ENCODE measurements around the gene SLC16A13.

DNA sequence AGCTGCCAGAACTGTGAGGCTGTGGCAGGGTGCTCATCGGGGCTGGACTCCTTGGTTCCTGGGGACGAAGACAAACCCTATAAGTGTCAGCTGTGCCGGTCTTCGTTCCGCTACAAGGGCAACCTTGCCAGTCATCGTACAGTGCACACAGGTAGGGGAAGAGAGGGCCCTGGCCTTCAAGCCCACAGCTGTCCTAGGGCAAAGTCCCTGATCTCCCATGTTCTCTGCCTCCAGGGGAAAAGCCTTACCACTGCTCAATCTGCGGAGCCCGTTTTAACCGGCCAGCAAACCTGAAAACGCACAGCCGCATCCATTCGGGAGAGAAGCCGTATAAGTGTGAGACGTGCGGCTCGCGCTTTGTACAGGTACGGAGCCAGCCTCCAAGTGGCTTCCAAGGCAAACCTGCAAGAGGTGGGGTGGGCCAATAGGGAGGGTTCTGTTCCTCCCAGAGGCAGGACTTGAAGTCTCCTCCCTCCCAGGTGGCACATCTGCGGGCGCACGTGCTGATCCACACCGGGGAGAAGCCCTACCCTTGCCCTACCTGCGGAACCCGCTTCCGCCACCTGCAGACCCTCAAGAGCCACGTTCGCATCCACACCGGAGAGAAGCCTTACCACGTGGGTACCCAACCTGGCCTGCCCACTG is 9.2 kb upstream of the SLC16A13 start:
- TF ChIP-seq RB1 (IDR thresholded peaks at IDR 0.05; ENCODE audit: borderline replicate concordance), result no peak
- TF ChIP-seq WRNIP1 (IDR thresholded peaks at IDR 0.05; ENCODE audit: borderline replicate concordance, low read depth, low read length), result no peak
- TF ChIP-seq, protein P1, sequence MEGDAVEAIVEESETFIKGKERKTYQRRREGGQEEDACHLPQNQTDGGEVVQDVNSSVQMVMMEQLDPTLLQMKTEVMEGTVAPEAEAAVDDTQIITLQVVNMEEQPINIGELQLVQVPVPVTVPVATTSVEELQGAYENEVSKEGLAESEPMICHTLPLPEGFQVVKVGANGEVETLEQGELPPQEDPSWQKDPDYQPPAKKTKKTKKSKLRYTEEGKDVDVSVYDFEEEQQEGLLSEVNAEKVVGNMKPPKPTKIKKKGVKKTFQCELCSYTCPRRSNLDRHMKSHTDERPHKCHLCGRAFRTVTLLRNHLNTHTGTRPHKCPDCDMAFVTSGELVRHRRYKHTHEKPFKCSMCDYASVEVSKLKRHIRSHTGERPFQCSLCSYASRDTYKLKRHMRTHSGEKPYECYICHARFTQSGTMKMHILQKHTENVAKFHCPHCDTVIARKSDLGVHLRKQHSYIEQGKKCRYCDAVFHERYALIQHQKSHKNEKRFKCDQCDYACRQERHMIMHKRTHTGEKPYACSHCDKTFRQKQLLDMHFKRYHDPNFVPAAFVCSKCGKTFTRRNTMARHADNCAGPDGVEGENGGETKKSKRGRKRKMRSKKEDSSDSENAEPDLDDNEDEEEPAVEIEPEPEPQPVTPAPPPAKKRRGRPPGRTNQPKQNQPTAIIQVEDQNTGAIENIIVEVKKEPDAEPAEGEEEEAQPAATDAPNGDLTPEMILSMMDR (IDR thresholded peaks at IDR 0.05 in 2 of 3, conservative IDR thresholded peaks at IDR 0.05 in 1 of 3; ENCODE audit: control insufficient read depth in 2 of 3, extremely low read depth in 1 of 3, insufficient read depth in 1 of 3, low read depth in 3 of 3, low read length in 3 of 3), result no peak
- no peak for TF ChIP-seq JUND (IDR thresholded peaks at IDR 0.05; ENCODE audit: low read depth, low read length)
- TF ChIP-seq BACH1 (IDR thresholded peaks at IDR 0.05; ENCODE audit: borderline replicate concordance), result no peak

All from GM12878 (cell line).